Keratinocyte (primary cell): ENCODE measurements around the gene ADAMTS17.

Experiments
- EZH2 ChIP-seq: IDR thresholded peaks from one replicate; pipeline ENCODE4 v1.6.1; 2012; ENCODE audit warnings: inconsistent platforms, mild to moderate bottlenecking, low read length, moderate library complexity
- TF ChIP-seq, protein P1 (sequence below), 3 experiments: IDR thresholded peaks in 1 of 3; conservative IDR thresholded peaks in 1 of 3; optimal IDR thresholded peaks in 1 of 3; 2 replicates in 2 of 3; 3 replicates in 1 of 3; pipeline versions ENCODE3 to v1.5.1; 2011; ENCODE audit warnings: low read length in 3 of 3, mild to moderate bottlenecking in 3 of 3, moderate library complexity in 2 of 3, control low read depth in 1 of 3, inconsistent platforms in 1 of 3; ENCODE audit not compliant: insufficient read depth in 2 of 3; ENCODE audit errors: extremely low read depth in 1 of 3

DNA sequence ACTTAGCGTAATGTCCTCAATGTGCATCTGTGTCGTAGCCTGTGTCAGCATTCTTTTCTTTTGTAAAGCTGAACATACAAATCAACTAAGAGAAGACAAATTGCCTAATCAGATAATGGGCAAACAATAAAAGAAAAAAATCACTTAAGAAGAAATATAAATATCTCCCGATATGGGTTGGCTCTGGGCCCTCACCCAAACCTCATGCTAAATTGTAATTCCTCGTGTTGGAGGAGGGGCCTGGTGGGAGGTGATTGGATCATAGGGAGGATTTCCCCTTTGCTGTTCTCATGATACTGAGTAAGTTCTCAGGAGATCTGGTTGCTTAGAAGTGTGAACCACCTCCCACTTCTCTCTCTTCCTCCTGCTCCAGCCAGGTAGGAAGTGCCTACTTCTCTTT, 323.6 kb downstream of the ADAMTS17 start:
- TF ChIP-seq, protein P1, sequence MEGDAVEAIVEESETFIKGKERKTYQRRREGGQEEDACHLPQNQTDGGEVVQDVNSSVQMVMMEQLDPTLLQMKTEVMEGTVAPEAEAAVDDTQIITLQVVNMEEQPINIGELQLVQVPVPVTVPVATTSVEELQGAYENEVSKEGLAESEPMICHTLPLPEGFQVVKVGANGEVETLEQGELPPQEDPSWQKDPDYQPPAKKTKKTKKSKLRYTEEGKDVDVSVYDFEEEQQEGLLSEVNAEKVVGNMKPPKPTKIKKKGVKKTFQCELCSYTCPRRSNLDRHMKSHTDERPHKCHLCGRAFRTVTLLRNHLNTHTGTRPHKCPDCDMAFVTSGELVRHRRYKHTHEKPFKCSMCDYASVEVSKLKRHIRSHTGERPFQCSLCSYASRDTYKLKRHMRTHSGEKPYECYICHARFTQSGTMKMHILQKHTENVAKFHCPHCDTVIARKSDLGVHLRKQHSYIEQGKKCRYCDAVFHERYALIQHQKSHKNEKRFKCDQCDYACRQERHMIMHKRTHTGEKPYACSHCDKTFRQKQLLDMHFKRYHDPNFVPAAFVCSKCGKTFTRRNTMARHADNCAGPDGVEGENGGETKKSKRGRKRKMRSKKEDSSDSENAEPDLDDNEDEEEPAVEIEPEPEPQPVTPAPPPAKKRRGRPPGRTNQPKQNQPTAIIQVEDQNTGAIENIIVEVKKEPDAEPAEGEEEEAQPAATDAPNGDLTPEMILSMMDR (optimal IDR thresholded peaks at IDR 0.05 in 1 of 3, IDR thresholded peaks at IDR 0.05 in 1 of 3, conservative IDR thresholded peaks at IDR 0.05 in 1 of 3; ENCODE audit: extremely low read depth in 1 of 3, insufficient read depth in 2 of 3, low read length in 3 of 3): no peak
- TF ChIP-seq EZH2: no peak
